ENCODE results near the gene VWA5B2. TPM values are rescaled to one million over a fixed set of nuclear protein-coding genes. Genes with fewer than 3 reads are reported as not detected.

VWA5B2 gene
- total RNA-seq, 1 experiment from 2014 or later, result 0.90 TPM

- no peak for DNase-seq
- no peak overlapping the region for H3K27ac Mint-ChIP-seq (ENCODE audit: unreplicated experiment)
- peaks cover 18% of the 10 kb centered on the region for H3K4me1 Mint-ChIP-seq (ENCODE audit: low read depth, unreplicated experiment)
- peaks cover 42% of the 10 kb centered on the region for H3K27me3 Mint-ChIP-seq (ENCODE audit: unreplicated experiment)
- CTCF ChIA-PET, result interaction anchor here (0.6 to 1.0 kb wide), 3 partner anchors 15 to 23 kb away, joined by 3 to 7 read pairs (median 4); no protein-coding TSS in a partner anchor
- no TSS peak for BruUV-seq (replicated peaks)
- TF ChIP-seq CTCF (IDR thresholded peaks at IDR 0.05; ENCODE audit: unreplicated experiment), result no peak
- intact Hi-C loops (cut with micrococcal nuclease; ENCODE audit: unreplicated experiment), result no loop called here
- H3K9me3 Mint-ChIP-seq (ENCODE audit: low read depth, unreplicated experiment), result no peaks in the 10 kb centered on the region
- no peak overlapping the region for H3K4me3 Mint-ChIP-seq (ENCODE audit: low read depth, unreplicated experiment)
- peaks cover 34% of the 10 kb centered on the region for H3K36me3 Mint-ChIP-seq (ENCODE audit: insufficient read depth, unreplicated experiment)
Observed at GRCh38 chr3:184257083-184257915, 27.9 kb downstream of the VWA5B2 start.

- Mint-ChIP-seq H3K36me3 (ENCODE audit: insufficient read depth, unreplicated experiment) (peaks cover 34% of the 10 kb centered on the region), H3K9me3 (ENCODE audit: low read depth, unreplicated experiment) (no peaks in the 10 kb centered on the region), H3K4me3 (ENCODE audit: low read depth, unreplicated experiment) (peak overlapping the region; percentile 58), H3K27ac (ENCODE audit: unreplicated experiment) (peak overlapping the region; percentile 46), H3K27me3 (ENCODE audit: unreplicated experiment) (peaks cover 59% of the 10 kb centered on the region), H3K4me1 (ENCODE audit: low read depth, unreplicated experiment) (peaks cover 24% of the 10 kb centered on the region)
- TF ChIP-seq CTCF (IDR thresholded peaks at IDR 0.05; ENCODE audit: unreplicated experiment), result no peak
- no peak for DNase-seq
- intact Hi-C loops (cut with micrococcal nuclease; ENCODE audit: unreplicated experiment), result no loop called here
- CTCF ChIA-PET, result no interaction called here
- BruUV-seq (replicated peaks), result TSS peak; percentile 25
Observed at GRCh38 chr3:184258926-184259325, 29.5 kb downstream of the VWA5B2 start.

GRCh38 chr3:184259396-184259877, 30.1 kb downstream of the VWA5B2 start:
- BruUV-seq (replicated peaks), result no TSS peak
- CTCF ChIA-PET, result no interaction called here
- H3K27me3 Mint-ChIP-seq (ENCODE audit: unreplicated experiment), result peaks cover 61% of the 10 kb centered on the region

More at GRCh38 chr3:184259396-184259877, 30.1 kb downstream of the VWA5B2 start:
- H3K27ac Mint-ChIP-seq (ENCODE audit: unreplicated experiment), result peak overlapping the region; percentile 46
- TF ChIP-seq CTCF (IDR thresholded peaks at IDR 0.05; ENCODE audit: unreplicated experiment), result no peak
- intact Hi-C loops (cut with micrococcal nuclease; ENCODE audit: unreplicated experiment), result no loop called here
- H3K36me3 Mint-ChIP-seq (ENCODE audit: insufficient read depth, unreplicated experiment), result peaks cover 34% of the 10 kb centered on the region
- no peaks in the 10 kb centered on the region for H3K9me3 Mint-ChIP-seq (ENCODE audit: low read depth, unreplicated experiment)
- peak overlapping the region; percentile 58 for H3K4me3 Mint-ChIP-seq (ENCODE audit: low read depth, unreplicated experiment)
- H3K4me1 Mint-ChIP-seq (ENCODE audit: low read depth, unreplicated experiment), result peaks cover 24% of the 10 kb centered on the region
- DNase-seq, result no peak
